Measurements from ENCODE around the gene HSPA4L.

Gene HSPA4L

DNA sequence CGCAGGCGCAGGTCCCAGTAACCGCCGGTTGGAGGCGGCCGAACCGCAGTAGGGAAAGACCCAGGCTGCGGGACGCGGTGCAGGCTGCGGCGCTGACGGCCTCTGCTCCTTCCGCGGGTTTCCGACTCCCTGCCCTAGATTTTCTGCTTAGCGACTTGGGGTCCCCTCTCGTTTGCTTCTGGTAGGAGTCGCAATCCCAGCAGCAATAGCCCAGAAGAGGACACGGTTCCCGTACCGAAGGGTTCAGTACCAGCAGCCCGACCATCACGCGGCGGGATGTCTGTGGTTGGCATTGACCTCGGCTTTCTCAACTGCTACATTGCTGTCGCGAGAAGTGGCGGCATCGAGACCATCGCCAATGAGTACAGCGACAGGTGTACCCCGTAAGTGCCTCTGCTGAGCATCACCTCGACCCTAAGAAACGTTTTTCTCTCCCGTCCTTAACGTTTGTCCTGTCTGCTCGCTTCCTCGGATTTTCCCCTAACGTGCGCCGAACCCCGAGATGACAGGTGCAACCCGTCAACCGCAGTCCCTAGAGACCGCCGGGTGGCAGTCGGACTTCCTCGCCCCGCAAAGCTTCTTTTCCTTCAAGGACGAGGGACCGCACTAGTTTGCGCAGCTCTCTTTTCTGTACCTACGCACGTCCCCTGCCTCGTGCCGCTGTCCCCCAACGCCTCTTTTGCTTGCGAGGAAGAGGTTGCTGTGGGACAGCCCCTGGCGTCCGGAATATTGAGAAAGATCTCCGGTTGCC, at the start of gene HSPA4L:
Gene HSPA4L (plus strand): TSS at position 48 of the 751 bp plus-strand sequence. CDS start 229 bp downstream, at position 277.
- DNase-seq (ENCODE audit: low read depth), result peak; percentile 9

GRCh38 chr4:127732623-127733328, 49.3 kb upstream of the HSPA4L start:
- no peak for DNase-seq (ENCODE audit: low read depth)

- DNase-seq (ENCODE audit: low read depth), result no peak
These were observed 47.1 kb upstream of the HSPA4L start for GRCh38 chr4:127734976-127735375.

GRCh38 chr4:127737295-127737694, 44.8 kb upstream of the HSPA4L start:
- no peak for DNase-seq (ENCODE audit: low read depth)

GRCh38 chr4:127741247-127741646, 40.9 kb upstream of the HSPA4L start:
- DNase-seq (ENCODE audit: low read depth), result no peak

- DNase-seq (ENCODE audit: low read depth), result no peak
These were observed 34.2 kb upstream of the HSPA4L start for GRCh38 chr4:127747883-127748282.

GRCh38 chr4:127748957-127749356, 33.2 kb upstream of the HSPA4L start:
- no peak for DNase-seq (ENCODE audit: low read depth)

- DNase-seq (ENCODE audit: low read depth), result no peak
These were observed 25.2 kb upstream of the HSPA4L start for GRCh38 chr4:127756906-127757305.

- no peak for DNase-seq (ENCODE audit: low read depth)
These were observed 22.8 kb upstream of the HSPA4L start for GRCh38 chr4:127759228-127759820.

DNA sequence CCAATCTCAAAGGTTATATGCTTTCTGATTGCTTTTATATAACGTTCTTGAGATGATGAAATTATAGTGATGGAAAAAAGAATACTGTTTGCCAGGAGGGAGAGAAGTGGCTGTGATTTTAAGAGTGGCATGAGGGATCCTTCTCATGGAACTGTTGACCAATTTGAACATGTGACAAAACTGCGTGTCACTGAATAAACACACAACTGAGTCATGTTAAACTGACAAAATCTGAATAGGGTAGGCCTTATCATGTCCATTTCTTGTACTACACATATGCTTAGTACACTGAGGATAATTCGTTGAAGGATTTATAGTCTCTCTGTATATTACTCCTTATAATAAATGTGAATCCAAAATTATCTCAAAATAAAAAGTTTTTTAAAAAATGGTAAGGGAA, 22.2 kb upstream of the HSPA4L start:
- no peak for DNase-seq (ENCODE audit: low read depth)

GRCh38 chr4:127771535-127772275, 10.4 kb upstream of the HSPA4L start:
- no peak for DNase-seq (ENCODE audit: low read depth)

- DNase-seq (ENCODE audit: low read depth), result no peak
These were observed 9.1 kb upstream of the HSPA4L start for GRCh38 chr4:127772769-127773671.

GRCh38 chr4:127775843-127776242, 6.3 kb upstream of the HSPA4L start:
- DNase-seq (ENCODE audit: low read depth), result no peak

- DNase-seq (ENCODE audit: low read depth), result no peak
These were observed 5.5 kb upstream of the HSPA4L start for GRCh38 chr4:127776620-127777019.

- no peak for DNase-seq (ENCODE audit: low read depth)
These were observed 4.6 kb upstream of the HSPA4L start for GRCh38 chr4:127777487-127777886.

DNA sequence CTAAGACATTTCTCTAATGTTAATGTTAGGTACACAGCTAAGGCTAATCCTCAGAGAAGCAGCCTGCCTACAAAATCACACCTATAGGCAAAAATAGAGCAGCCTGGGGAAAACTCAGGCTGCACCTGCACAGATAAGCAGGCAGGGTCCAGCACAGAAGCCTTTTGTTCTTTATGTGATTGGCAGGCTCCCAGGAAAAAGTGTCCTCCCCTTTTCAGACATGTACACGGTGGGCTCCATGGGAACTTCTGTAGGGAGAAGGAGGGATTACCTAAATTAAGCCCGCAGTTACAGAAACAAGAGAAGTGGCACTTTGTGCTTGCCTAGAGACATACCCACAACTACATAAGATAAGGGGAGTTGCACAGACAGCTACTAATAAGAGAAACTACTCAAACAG, 4.0 kb upstream of the HSPA4L start:
- no peak for DNase-seq (ENCODE audit: low read depth)

DNA sequence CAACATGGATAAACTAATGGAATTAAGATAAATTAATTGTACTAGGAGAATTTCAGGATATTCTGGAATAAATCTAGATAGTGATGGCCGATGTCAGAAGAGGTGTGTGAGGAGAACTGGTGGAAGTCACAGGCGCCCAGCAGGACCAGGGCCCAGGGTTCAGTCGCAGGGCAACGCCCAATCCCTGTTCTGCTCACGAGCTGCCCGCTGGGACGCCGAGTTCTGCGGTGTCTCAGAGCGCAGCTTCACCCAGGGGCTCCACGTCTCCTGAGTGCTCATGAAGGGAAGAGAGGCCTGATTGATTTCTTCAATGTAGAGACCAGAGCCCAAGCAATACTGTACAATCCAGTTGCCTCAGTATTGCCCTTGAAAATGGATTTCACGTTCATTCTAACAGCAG, 1.5 kb upstream of the HSPA4L start:
- no peak for DNase-seq (ENCODE audit: low read depth)

- no peak for DNase-seq (ENCODE audit: low read depth)
These were observed 660 bp upstream of the HSPA4L start for GRCh38 chr4:127781300-127782024.

GRCh38 chr4:127782025-127782274, 172 bp upstream of the HSPA4L start:
- DNase-seq (ENCODE audit: low read depth), result peak; percentile 6

DNA sequence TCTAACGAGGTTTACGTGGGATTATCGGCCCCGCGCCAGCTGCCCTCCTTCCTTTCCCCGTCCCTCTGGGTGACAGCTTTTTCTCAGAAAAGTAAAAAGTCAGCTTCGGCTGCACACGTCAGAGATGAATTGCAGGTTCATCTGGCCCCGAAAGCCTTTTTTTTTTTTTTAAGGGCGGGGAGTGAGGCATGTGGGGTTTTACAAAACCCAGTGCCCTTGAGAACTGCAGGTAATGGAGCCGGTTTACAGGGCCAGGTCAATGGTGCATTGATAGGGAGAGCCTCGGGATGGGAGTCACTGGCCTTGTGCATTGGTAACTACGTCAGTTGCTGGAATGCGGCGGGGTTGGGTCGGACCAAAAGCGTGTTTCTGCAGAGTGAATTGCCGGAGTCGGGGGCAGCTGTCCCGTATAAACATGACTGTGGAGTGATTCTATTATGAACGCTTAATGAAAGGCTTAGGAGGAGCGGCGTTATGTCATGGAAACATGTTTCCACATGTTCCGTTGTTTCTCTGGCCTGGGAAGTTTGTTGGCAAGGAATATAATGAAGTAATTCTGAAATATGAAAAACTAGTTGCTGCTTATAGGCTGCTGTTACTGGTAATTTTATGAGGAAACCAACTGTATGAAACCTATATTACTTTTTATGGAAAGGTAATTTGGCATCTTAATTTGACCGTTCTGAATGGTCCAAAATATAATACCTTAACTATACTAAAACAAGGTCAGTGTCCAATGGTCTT, 1.1 kb downstream of the HSPA4L start:
- no peak for DNase-seq (ENCODE audit: low read depth)

Data from stimulated activated CD8-positive, alpha-beta memory T cell treated with anti-CD3 and anti-CD28 coated beads, Interleukin-7, amount 100 ng/mL, for 24 hours (primary cell).